ENCODE results near the gene LCK. TPM values are rescaled to one million over a fixed set of nuclear protein-coding genes. Genes with fewer than 3 reads are reported as not detected.
"Not testable (repeated sequence)": the region's sequence is repeated elsewhere in the genome, so short reads cannot be mapped to it uniquely, and the experiment has no call there.

The LCK gene
- total and polyA plus RNA-seq, 2 of the 8 experiments (the other 6 are each of a cell fraction or from before 2014, with no cell fraction given), result 75.3 to 122 TPM

DNA sequence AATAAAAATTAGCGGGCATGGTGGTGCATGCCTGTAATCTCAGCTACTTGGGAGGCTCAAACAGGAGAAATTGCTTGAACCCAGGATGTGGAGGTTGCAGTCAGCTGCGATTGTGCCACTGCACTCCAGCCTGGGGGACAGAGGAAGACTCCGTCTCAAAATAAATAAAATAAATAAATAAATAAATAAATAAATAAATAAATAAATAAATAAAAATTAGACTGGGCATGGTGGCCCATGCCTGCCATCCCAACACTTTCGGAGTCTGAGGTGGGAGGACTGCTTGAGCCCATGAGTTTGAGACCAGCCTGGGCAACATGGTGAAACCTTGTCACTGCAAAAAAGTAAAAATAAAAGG lies 12.2 kb downstream of the LCK start:
- H3K9ac ChIP-seq (replicated peaks in 1 of 4; ENCODE audit: extremely low read depth in 1 of 4, low read depth in 3 of 4, low read length in 3 of 4); FAIRE-seq: not testable (repeated sequence)

More for the DNA sequence above, 12.2 kb downstream of the LCK start:
- H3K56ac ChIP-seq (replicated peaks; ENCODE audit: insufficient read length, low read depth, low read length); H3K9me3 ChIP-seq (ENCODE audit: insufficient read depth in 2 of 2, low read depth in 1 of 2, low read length in 1 of 2); POLR2A ChIA-PET (ENCODE audit: partially characterized antibody); H2BK5ac ChIP-seq (ENCODE audit: low read depth, low read length); H2BK12ac ChIP-seq (ENCODE audit: low read depth, low read length); H4K8ac ChIP-seq (ENCODE audit: extremely low read depth, insufficient read depth, low read length); H2AFZ ChIP-seq (ENCODE audit: low read length); H3K4ac ChIP-seq (replicated peaks; ENCODE audit: insufficient read length, low read depth, low read length); H3K14ac ChIP-seq (ENCODE audit: insufficient read length); H3K27ac ChIP-seq (ENCODE audit: low read depth, low read length); H2BK15ac ChIP-seq (ENCODE audit: low read length); H3K27me3 ChIP-seq (replicated peaks in 1 of 4; ENCODE audit: control insufficient read depth in 3 of 4, extremely low read depth in 1 of 4, insufficient read depth in 3 of 4, low read length in 3 of 4); H4K91ac ChIP-seq (replicated peaks; ENCODE audit: insufficient read length, low read length); H4K20me1 ChIP-seq (replicated peaks in 1 of 2; ENCODE audit: control insufficient read depth in 1 of 2, insufficient read depth in 2 of 2, low read length in 2 of 2); H2AK5ac ChIP-seq (ENCODE audit: low read depth, low read length); H3K4me3 ChIP-seq (ENCODE audit: extremely low read depth in 1 of 4, insufficient read depth in 2 of 4, low read depth in 3 of 4, low read length in 4 of 4); H3K23me2 ChIP-seq (ENCODE audit: low read depth, low read length); H3K36me3 ChIP-seq (ENCODE audit: control insufficient read depth in 2 of 4, insufficient read depth in 4 of 4, low read length in 3 of 4); H3K79me1 ChIP-seq (ENCODE audit: low read depth, low read length); H3K4me1 ChIP-seq (replicated peaks in 1 of 4; ENCODE audit: control insufficient read depth in 3 of 4, insufficient read depth in 4 of 4, low read length in 3 of 4); H4K5ac ChIP-seq (ENCODE audit: insufficient read length, low read depth, low read length); H3K4me2 ChIP-seq (ENCODE audit: insufficient read depth in 1 of 2, low read depth in 2 of 2, low read length in 2 of 2); H3K18ac ChIP-seq (ENCODE audit: extremely low read depth, low read length); H3K23ac ChIP-seq (ENCODE audit: insufficient read length); H2BK120ac ChIP-seq (replicated peaks; ENCODE audit: low read depth, low read length); H3K79me2 ChIP-seq (ENCODE audit: control insufficient read depth in 1 of 2, insufficient read depth in 2 of 2, low read length in 2 of 2); H2BK20ac ChIP-seq (ENCODE audit: low read length); DNase-seq (ENCODE audit: low read depth in 1 of 2, low spot score in 2 of 2): not testable (repeated sequence)
- CTCF ChIA-PET (ENCODE audit: partially characterized antibody), result interaction anchor here (1.2 to 1.6 kb wide), 2 partner anchors 15 to 17 kb away, joined by 3 read pairs; no protein-coding TSS in a partner anchor
- WGBS, 2 experiments (ENCODE audit: extremely low coverage in 1 of 2, insufficient coverage in 1 of 2, insufficient read length in 1 of 2, insufficient replicate concordance in 2 of 2, low coverage in 1 of 2, low lambda C conversion rate in 2 of 2, missing lambda C conversion rate in 1 of 2), result 96% methylated on average over 4 of the region's 4 CpGs; no CpG with 5 or more reads in 1 of the 2 experiments
